NB4 (cell line): Measurements from ENCODE around the gene BRD7.

Experiments
- DNase-seq: peaks from one replicate; pipeline ENCODE4 v3.0.0; 2010; ENCODE audit warnings: low read depth
- H3K4me3 ChIP-seq: one replicate; pipeline ENCODE4 v1.5.1; 2011; ENCODE audit warnings: mild to moderate bottlenecking, low read depth, low read length, moderate library complexity
- MYC ChIP-seq: IDR thresholded peaks from 2 replicates; pipeline ENCODE4 v1.6.1; 2011; ENCODE audit warnings: low read depth, low read length
- POLR2A ChIP-seq: IDR thresholded peaks from 2 replicates; pipeline ENCODE4 v1.6.1; 2011; ENCODE audit warnings: mild to moderate bottlenecking; ENCODE audit not compliant: insufficient read length; ENCODE audit errors: extremely low read depth
- TF ChIP-seq, protein P1 (sequence below): IDR thresholded peaks from one replicate; pipeline ENCODE4 v1.5.1; 2012; ENCODE audit warnings: low read depth, low read length
- TF ChIP-seq, protein P2 (sequence below): IDR thresholded peaks from 2 replicates; pipeline ENCODE4 v1.6.1; 2011; ENCODE audit warnings: low read depth, low read length

Gene BRD7

DNA sequence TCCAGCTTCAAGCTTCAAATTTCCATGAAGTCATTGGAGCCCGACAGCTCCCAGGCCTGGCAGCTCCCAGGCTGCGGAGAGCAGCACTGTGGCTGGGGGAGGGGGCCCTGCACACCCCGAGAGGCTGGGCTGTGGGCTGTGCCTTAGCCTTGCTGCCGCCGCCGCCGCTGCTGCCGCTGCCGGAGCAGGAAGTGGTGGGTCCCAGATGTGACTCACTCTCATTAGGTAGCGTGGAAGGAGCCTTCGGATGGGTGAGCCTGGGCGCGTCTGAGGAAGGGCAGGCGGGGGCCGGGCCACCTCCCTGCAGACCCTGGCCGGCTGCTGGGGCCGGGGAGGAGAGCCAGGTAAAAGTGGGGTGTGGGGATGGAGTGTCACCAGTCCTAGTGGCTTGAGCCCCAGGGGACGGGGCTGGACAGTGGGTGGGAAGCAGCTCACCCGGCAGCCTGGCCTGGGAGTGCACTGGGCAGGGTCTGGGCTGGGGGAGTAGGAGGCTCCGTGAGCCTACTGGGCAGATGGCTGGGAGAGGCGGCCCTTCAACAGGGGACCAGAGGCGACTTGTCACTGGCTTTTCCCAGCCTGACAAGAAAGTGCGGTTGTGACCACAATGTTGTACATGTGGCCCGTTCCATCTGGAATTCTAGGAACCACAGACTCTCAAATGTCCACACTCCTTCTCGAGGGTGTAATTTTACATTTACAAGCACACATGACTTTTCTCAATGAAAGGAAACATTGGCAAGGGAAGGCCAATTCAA is 102.3 kb downstream of the BRD7 start, which contains the start of gene ADCY7:
TSS of gene ADCY7 (plus strand) at position 215 of the 755 bp plus-strand sequence. CDS start 21,629 bp downstream, outside the sequence.
- peak; percentile 97 for DNase-seq
- peak; percentile 72 for TF ChIP-seq MYC
- TF ChIP-seq, protein P1, sequence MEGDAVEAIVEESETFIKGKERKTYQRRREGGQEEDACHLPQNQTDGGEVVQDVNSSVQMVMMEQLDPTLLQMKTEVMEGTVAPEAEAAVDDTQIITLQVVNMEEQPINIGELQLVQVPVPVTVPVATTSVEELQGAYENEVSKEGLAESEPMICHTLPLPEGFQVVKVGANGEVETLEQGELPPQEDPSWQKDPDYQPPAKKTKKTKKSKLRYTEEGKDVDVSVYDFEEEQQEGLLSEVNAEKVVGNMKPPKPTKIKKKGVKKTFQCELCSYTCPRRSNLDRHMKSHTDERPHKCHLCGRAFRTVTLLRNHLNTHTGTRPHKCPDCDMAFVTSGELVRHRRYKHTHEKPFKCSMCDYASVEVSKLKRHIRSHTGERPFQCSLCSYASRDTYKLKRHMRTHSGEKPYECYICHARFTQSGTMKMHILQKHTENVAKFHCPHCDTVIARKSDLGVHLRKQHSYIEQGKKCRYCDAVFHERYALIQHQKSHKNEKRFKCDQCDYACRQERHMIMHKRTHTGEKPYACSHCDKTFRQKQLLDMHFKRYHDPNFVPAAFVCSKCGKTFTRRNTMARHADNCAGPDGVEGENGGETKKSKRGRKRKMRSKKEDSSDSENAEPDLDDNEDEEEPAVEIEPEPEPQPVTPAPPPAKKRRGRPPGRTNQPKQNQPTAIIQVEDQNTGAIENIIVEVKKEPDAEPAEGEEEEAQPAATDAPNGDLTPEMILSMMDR, result no peak
- TF ChIP-seq, protein P2, sequence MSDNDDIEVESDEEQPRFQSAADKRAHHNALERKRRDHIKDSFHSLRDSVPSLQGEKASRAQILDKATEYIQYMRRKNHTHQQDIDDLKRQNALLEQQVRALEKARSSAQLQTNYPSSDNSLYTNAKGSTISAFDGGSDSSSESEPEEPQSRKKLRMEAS, result peak; percentile 56; the same call in 1 of the 2 replicates
- TF ChIP-seq POLR2A, result peak; percentile 29
- H3K4me3 ChIP-seq, result peak within 1 kb of the TSS; percentile 66
